HEK293 (cell line): Measurements from ENCODE around the gene MRPL54.
"Not testable (repeated sequence)": the region's sequence is repeated elsewhere in the genome, so short reads cannot be mapped to it uniquely, and the experiment has no call there.

Experiments
- CTCF ChIP-seq: fragments of 450-650 bp; formaldehyde crosslinking; IDR thresholded peaks from 2 replicates; pipeline ENCODE4 v1.5.1; 2016; ENCODE audit warnings: missing biosample characterization, missing genetic modification characterization
- HOXA7 ChIP-seq: sonication (generic); formaldehyde crosslinking; IDR thresholded peaks from 2 replicates; pipeline ENCODE4 v1.8.1; 2022; ENCODE audit warnings: missing genetic modification reagents, borderline replicate concordance
- MYNN ChIP-seq: fragments of 450-650 bp; formaldehyde crosslinking; IDR thresholded peaks from 2 replicates; pipeline ENCODE4 v1.5.1; 2016; ENCODE audit warnings: missing biosample characterization, missing genetic modification characterization, borderline replicate concordance
- ZNF792 ChIP-seq: fragments of 450-650 bp; formaldehyde crosslinking; IDR thresholded peaks from 2 replicates; pipeline ENCODE4 v1.5.1; 2016; ENCODE audit warnings: missing biosample characterization, missing genetic modification characterization

DNA sequence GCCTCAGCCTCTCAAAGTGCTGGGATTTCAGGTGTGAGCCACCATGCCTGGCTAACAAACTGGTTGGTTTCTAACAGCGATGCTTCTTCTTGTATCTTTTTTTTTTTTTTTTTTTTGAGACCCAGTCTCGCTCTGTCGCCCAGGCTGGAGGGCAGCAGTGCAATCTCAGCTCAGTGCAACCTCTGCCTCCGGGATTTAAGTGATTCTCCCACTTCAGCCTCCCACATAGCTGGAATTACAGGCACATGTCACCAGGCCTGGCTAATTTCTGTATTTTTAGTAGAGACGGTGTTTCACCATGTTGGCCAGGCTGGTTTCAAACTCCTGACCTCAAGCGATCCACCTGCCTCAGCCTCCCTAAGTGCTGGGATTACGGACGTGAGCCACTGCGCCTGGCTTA is 53.7 kb downstream of the MRPL54 start:
- TF ChIP-seq MYNN (tag by site-specific recombination); HOXA7 (CRISPR knock-in tag); CTCF (tag by site-specific recombination); ZNF792 (tag by site-specific recombination): not testable (repeated sequence)
